HepG2 (cell line): ENCODE measurements around the gene MXRA7. TPM values are rescaled to one million over a fixed set of nuclear protein-coding genes. Genes with fewer than 3 reads are reported as not detected.
A peak's percentile ranks its signal among the peaks of the same experiment; 100 is the strongest.

ENCODE experiments used
- ATF7-NPFF ChIP-seq: sonication (generic); formaldehyde crosslinking; IDR thresholded peaks from 2 replicates; pipeline ENCODE4 v1.8.1; 2023; ENCODE audit warnings: mild to moderate bottlenecking, low read depth, missing genetic modification reagents, moderate library complexity
- ATRX ChIP-seq: sonication (generic); formaldehyde crosslinking; IDR thresholded peaks from 2 replicates; pipeline ENCODE4 v1.4.0; 2020; ENCODE audit warnings: missing genetic modification reagents, borderline replicate concordance
- CREM ChIP-seq, 2 experiments: sonication (generic) in 1 of 2; formaldehyde crosslinking in 1 of 2; IDR thresholded peaks; 2 replicates each; pipeline versions ENCODE4 v1.4.0 to v1.6.1; 2016 to 2020; ENCODE audit warnings: antibody characterized with exemption in 1 of 2, mild to moderate bottlenecking in 1 of 2, missing genetic modification reagents in 1 of 2
- ELF4 ChIP-seq: sonication (generic); formaldehyde crosslinking; IDR thresholded peaks from 2 replicates; pipeline ENCODE4 v1.5.0; 2020; ENCODE audit warnings: missing genetic modification reagents, mild to moderate bottlenecking, moderate library complexity, borderline replicate concordance
- HMG20A ChIP-seq: IDR thresholded peaks from 2 replicates; pipeline ENCODE4 v1.6.1; 2016; ENCODE audit warnings: borderline replicate concordance
- HOXA9 ChIP-seq: sonication (generic); formaldehyde crosslinking; IDR thresholded peaks from 2 replicates; pipeline ENCODE4 v1.8.1; 2022; ENCODE audit warnings: missing genetic modification reagents, mild to moderate bottlenecking, moderate library complexity, borderline replicate concordance
- MTA3 ChIP-seq: sonication (generic); formaldehyde crosslinking; IDR thresholded peaks from 2 replicates; pipeline ENCODE4 v1.4.0; 2020; ENCODE audit warnings: missing genetic modification reagents
- NFATC3 ChIP-seq: sonication (generic); formaldehyde crosslinking; IDR thresholded peaks from 2 replicates; pipeline ENCODE4 v1.5.1; 2020; ENCODE audit warnings: mild to moderate bottlenecking, missing genetic modification reagents
- NPAS2 ChIP-seq: sonication (generic); formaldehyde crosslinking; IDR thresholded peaks from 2 replicates; pipeline ENCODE4 v1.8.0; 2022; ENCODE audit warnings: mild to moderate bottlenecking, missing genetic modification reagents, borderline replicate concordance
- PREB ChIP-seq: sonication (generic); formaldehyde crosslinking; IDR thresholded peaks from 2 replicates; pipeline ENCODE4 v1.4.0; 2020; ENCODE audit warnings: missing genetic modification reagents
- SMAD1 ChIP-seq: sonication (generic); formaldehyde crosslinking; IDR thresholded peaks from 2 replicates; pipeline ENCODE4 v1.4.0; 2020; ENCODE audit warnings: missing genetic modification reagents, low read depth, mild to moderate bottlenecking, borderline replicate concordance
- SRSF9 ChIP-seq: fragments of 200-400 bp; formaldehyde crosslinking; IDR thresholded peaks from 2 replicates; pipeline ENCODE4 v1.6.1; 2018; ENCODE audit warnings: borderline replicate concordance, mild to moderate bottlenecking, low read depth, low read length; ENCODE audit not compliant: insufficient read depth, poor library complexity, severe bottlenecking
- ZEB1 ChIP-seq: IDR thresholded peaks from 2 replicates; pipeline ENCODE4 v1.6.1; 2012; ENCODE audit warnings: mild to moderate bottlenecking, low read depth, inconsistent platforms; ENCODE audit not compliant: insufficient replicate concordance
- ZIK1 ChIP-seq: sonication (generic); formaldehyde crosslinking; IDR thresholded peaks from 2 replicates; pipeline ENCODE4 v1.5.0; 2020; ENCODE audit warnings: mild to moderate bottlenecking, low read depth, missing genetic modification reagents, borderline replicate concordance
- ZMYM3 ChIP-seq: sonication (generic); formaldehyde crosslinking; IDR thresholded peaks from 2 replicates; pipeline ENCODE4 v1.5.1; 2020; ENCODE audit warnings: mild to moderate bottlenecking, missing genetic modification reagents
- ZNF276 ChIP-seq: sonication (generic); formaldehyde crosslinking; IDR thresholded peaks from 2 replicates; pipeline ENCODE4 v1.4.0; 2020; ENCODE audit warnings: mild to moderate bottlenecking, low read depth, missing genetic modification reagents
- ZNF331 ChIP-seq: sonication (generic); formaldehyde crosslinking; IDR thresholded peaks from 2 replicates; pipeline ENCODE4 v1.4.0; 2020; ENCODE audit warnings: missing genetic modification reagents
- ZSCAN30 ChIP-seq: sonication (generic); formaldehyde crosslinking; IDR thresholded peaks from 2 replicates; pipeline ENCODE4 v1.5.0; 2020; ENCODE audit warnings: mild to moderate bottlenecking, missing genetic modification reagents
- ZSCAN9 ChIP-seq: IDR thresholded peaks from 2 replicates; pipeline ENCODE4 v1.6.1; 2016; ENCODE audit warnings: borderline replicate concordance
- ZXDC ChIP-seq: sonication (generic); formaldehyde crosslinking; IDR thresholded peaks from 2 replicates; pipeline ENCODE4 v1.5.0; 2020; ENCODE audit warnings: mild to moderate bottlenecking, missing genetic modification reagents
- polyA plus RNA-seq, 8 experiments: library from polyadenylated mRNA; depleted of rRNA in 3 of 8; stranded (reverse) in 7 of 8; unstranded in 1 of 8; fragments of >200 nt; fragmentation: Illumina TruSeq in 4 of 8; extraction: Trizol in 4 of 8; gene quantifications; 2 replicates each; pipeline versions ENCODE4 v1.2.1 to v1.2.3, GENCODE V29; 2011 to 2016; ENCODE audit warnings: low read depth in 4 of 8, missing spikeins in 1 of 8, mixed read lengths in 1 of 8; ENCODE audit not compliant: insufficient read depth in 1 of 8
- total RNA-seq, 5 experiments: library from RNA; depleted of rRNA; stranded (reverse); fragments of >200 nt; fragmentation: Illumina TruSeq; extraction: Trizol; gene quantifications; 2 replicates each; pipeline ENCODE4 v1.2.3, GENCODE V29; 2016; ENCODE audit warnings: low read depth in 1 of 5
- TF ChIP-seq, protein P1 (sequence below): sonication (generic); formaldehyde crosslinking; IDR thresholded peaks from 2 replicates; pipeline ENCODE4 v1.4.0; 2020; ENCODE audit warnings: missing genetic modification reagents, borderline replicate concordance

The MXRA7 gene
- total and polyA plus RNA-seq, 2 of the 13 experiments (the other 11 are each of a cell fraction or from before 2014, with no cell fraction given): 44.8 to 112 TPM

DNA sequence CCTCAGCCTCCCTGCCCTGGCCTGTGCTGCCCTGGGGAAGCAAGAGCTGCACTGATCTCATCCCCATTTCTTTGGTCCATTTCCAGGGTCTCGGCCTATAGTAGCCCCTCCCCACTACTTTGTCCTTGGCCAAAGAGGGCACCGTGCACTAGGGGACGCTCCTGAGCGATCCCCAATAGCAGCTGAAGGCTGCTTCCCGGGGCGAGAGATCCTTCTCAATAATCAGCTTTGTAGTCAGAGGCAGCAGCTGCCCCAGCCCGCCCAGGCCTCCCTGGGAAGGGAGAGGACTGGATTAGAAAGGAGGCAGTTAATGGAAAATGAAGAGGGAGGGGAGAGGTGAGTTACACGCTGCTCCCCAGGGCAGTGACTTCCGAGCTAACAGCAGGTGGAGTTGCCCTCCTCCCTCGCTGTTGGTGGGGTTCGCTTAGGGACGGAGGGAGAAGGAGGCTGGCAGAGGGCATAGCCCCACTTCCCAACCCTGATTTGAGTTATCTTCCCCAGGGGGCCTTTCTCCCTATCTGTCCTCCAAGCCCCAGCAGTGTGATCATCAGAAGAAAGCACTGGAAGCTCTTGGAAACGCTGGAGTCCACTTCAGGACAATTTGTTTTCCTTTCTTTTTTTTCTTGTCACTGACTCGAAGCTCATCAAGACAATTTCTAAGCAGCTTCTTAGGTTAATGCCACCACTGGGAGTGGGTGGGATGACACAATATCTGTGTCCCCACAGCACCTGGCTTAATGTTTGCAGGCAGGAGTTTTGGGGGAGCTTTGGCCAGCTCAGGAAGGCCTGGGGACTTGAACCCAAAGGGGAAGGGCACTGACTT is 2.6 kb downstream of the MXRA7 start (continued):
- TF ChIP-seq MTA3 (CRISPR knock-in tag): no peak
- no peak for TF ChIP-seq ZNF331 (CRISPR knock-in tag)
- no peak for TF ChIP-seq SRSF9
- no peak for TF ChIP-seq ZEB1
- TF ChIP-seq ZSCAN9 (CRISPR knock-in tag): no peak
- no peak for TF ChIP-seq CREM (IDR thresholded peaks at IDR 0.05)
- TF ChIP-seq CREM (CRISPR knock-in tag; IDR thresholded peaks at IDR 0.05): no peak
- no peak for TF ChIP-seq ELF4
- no peak for TF ChIP-seq HOXA9 (CRISPR knock-in tag)
- no peak for TF ChIP-seq HMG20A (CRISPR knock-in tag)
- TF ChIP-seq SMAD1: no peak
- TF ChIP-seq ZNF276 (CRISPR knock-in tag): no peak
- no peak for TF ChIP-seq PREB (CRISPR knock-in tag)
- no peak for TF ChIP-seq NFATC3 (CRISPR knock-in tag)
- TF ChIP-seq ZMYM3 (CRISPR knock-in tag): 0 out of 2 replicates have a peak, but pooled peaks have one; percentile 8
- no peak for TF ChIP-seq ATRX (CRISPR knock-in tag)
- TF ChIP-seq ZXDC (CRISPR knock-in tag): no peak
- TF ChIP-seq NPAS2 (CRISPR knock-in tag): no peak
- TF ChIP-seq, protein P1, sequence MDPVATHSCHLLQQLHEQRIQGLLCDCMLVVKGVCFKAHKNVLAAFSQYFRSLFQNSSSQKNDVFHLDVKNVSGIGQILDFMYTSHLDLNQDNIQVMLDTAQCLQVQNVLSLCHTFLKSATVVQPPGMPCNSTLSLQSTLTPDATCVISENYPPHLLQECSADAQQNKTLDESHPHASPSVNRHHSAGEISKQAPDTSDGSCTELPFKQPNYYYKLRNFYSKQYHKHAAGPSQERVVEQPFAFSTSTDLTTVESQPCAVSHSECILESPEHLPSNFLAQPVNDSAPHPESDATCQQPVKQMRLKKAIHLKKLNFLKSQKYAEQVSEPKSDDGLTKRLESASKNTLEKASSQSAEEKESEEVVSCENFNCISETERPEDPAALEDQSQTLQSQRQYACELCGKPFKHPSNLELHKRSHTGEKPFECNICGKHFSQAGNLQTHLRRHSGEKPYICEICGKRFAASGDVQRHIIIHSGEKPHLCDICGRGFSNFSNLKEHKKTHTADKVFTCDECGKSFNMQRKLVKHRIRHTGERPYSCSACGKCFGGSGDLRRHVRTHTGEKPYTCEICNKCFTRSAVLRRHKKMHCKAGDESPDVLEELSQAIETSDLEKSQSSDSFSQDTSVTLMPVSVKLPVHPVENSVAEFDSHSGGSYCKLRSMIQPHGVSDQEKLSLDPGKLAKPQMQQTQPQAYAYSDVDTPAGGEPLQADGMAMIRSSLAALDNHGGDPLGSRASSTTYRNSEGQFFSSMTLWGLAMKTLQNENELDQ (CRISPR knock-in tag): no peak
- TF ChIP-seq ZIK1 (CRISPR knock-in tag): no peak
- no peak for TF ChIP-seq ZSCAN30
- TF ChIP-seq ATF7-NPFF (CRISPR knock-in tag): no peak
